ENCODE measurements around the gene CACNA2D3.

The CACNA2D3 gene

GRCh38 chr3:54939557-54940300 is 817.4 kb downstream of the CACNA2D3 start:
- no peak for DNase-seq (ENCODE audit: low read depth)
- H3K4me3 ChIP-seq (ENCODE audit: low read length), result no peak overlapping the region
- TF ChIP-seq CTCF (IDR thresholded peaks at IDR 0.05; ENCODE audit: insufficient read depth, low read depth, low read length, missing control alignments), result no peak

- no peak for DNase-seq (ENCODE audit: low read depth)
- TF ChIP-seq CTCF (IDR thresholded peaks at IDR 0.05; ENCODE audit: insufficient read depth, low read depth, low read length, missing control alignments), result no peak
- no peak overlapping the region for H3K4me3 ChIP-seq (ENCODE audit: low read length)
These were observed 818.6 kb downstream of the CACNA2D3 start for GRCh38 chr3:54940971-54941370.

GRCh38 chr3:54941690-54942362 is 819.5 kb downstream of the CACNA2D3 start:
- DNase-seq (ENCODE audit: low read depth), result no peak
- no peak overlapping the region for H3K4me3 ChIP-seq (ENCODE audit: low read length)
- TF ChIP-seq CTCF (IDR thresholded peaks at IDR 0.05; ENCODE audit: insufficient read depth, low read depth, low read length, missing control alignments), result no peak

- no peak overlapping the region for H3K4me3 ChIP-seq (ENCODE audit: low read length)
- DNase-seq (ENCODE audit: low read depth), result no peak
- TF ChIP-seq CTCF (IDR thresholded peaks at IDR 0.05; ENCODE audit: insufficient read depth, low read depth, low read length, missing control alignments), result no peak
These were observed 827.2 kb downstream of the CACNA2D3 start for GRCh38 chr3:54949491-54950044.

GRCh38 chr3:54950391-54951003 is 828.1 kb downstream of the CACNA2D3 start:
- no peak overlapping the region for H3K4me3 ChIP-seq (ENCODE audit: low read length)
- DNase-seq (ENCODE audit: low read depth), result no peak
- TF ChIP-seq CTCF (IDR thresholded peaks at IDR 0.05; ENCODE audit: insufficient read depth, low read depth, low read length, missing control alignments), result no peak

- H3K4me3 ChIP-seq (ENCODE audit: low read length), result no peak overlapping the region
- peak; percentile 55 for DNase-seq (ENCODE audit: low read depth)
- TF ChIP-seq CTCF (IDR thresholded peaks at IDR 0.05; ENCODE audit: insufficient read depth, low read depth, low read length, missing control alignments), result peak; percentile 53
These were observed 829.1 kb downstream of the CACNA2D3 start for GRCh38 chr3:54951405-54951804.

Data from epithelial cell of esophagus (primary cell).